Spleen (tissue), 11 donors: Measurements from ENCODE around the gene MSANTD3. TPM values are rescaled to one million over a fixed set of nuclear protein-coding genes. Genes with fewer than 3 reads are reported as not detected.

Experiments
- DNase-seq: peaks from one replicate; pipeline ENCODE4 v3.0.0-alpha.2; 2020
- H3K27ac ChIP-seq, 8 donors: fragments of 200-600 bp; sonication (generic) in 7 of 8; 1 replicate in 4 of 8; 2 replicates in 4 of 8; pipeline versions ENCODE4 v1.5.0 to v1.8.0; 2016 to 2021; ENCODE audit warnings: inconsistent platforms in 4 of 8, mild to moderate bottlenecking in 4 of 8, moderate library complexity in 1 of 8
- H3K27me3 ChIP-seq, 7 donors: fragments of 200-600 bp; sonication (generic) in 6 of 7; replicated peaks in 1 of 7; 1 replicate in 4 of 7; 2 replicates in 3 of 7; pipeline versions ENCODE4 v1.5.0 to v1.8.0; 2016 to 2021; ENCODE audit warnings: inconsistent platforms in 3 of 7, mild to moderate bottlenecking in 1 of 7
- H3K36me3 ChIP-seq, 6 donors: fragments of 200-600 bp; sonication (generic) in 5 of 6; 1 replicate in 4 of 6; 2 replicates in 2 of 6; pipeline versions ENCODE4 v1.5.0 to v1.8.0; 2016 to 2021; ENCODE audit warnings: inconsistent platforms in 2 of 6
- H3K4me1 ChIP-seq, 6 donors: fragments of 200-600 bp; sonication (generic) in 5 of 6; 1 replicate in 3 of 6; 2 replicates in 3 of 6; pipeline versions ENCODE4 v1.5.0 to v1.8.0; 2016 to 2021; ENCODE audit warnings: inconsistent platforms in 3 of 6
- H3K4me3 ChIP-seq, 8 donors: fragments of 200-600 bp; sonication (generic) in 7 of 8; 1 replicate in 4 of 8; 2 replicates in 4 of 8; pipeline versions ENCODE4 v1.5.0 to v1.8.0; 2016 to 2021; ENCODE audit warnings: inconsistent platforms in 4 of 8, mild to moderate bottlenecking in 4 of 8, moderate library complexity in 2 of 8
- H3K9me3 ChIP-seq, 8 donors: fragments of 200-600 bp; sonication (generic) in 7 of 8; 1 replicate in 4 of 8; 2 replicates in 4 of 8; pipeline versions ENCODE4 v1.5.0 to v1.8.0; 2016 to 2021; ENCODE audit warnings: inconsistent platforms in 4 of 8
- CTCF ChIP-seq, 11 experiments: fragments of 200-600 bp in 7 of 11; fragments of 450-650 bp in 4 of 11; sonication (generic) in 4 of 11; IDR thresholded peaks in 8 of 11; conservative IDR thresholded peaks in 3 of 11; 1 replicate in 7 of 11; 2 replicates in 4 of 11; pipeline versions ENCODE4 v1.4.0 to v1.8.0; 2016 to 2021; ENCODE audit warnings: antibody characterized with exemption in 11 of 11, inconsistent platforms in 4 of 11, mild to moderate bottlenecking in 1 of 11
- POLR2A ChIP-seq, 3 donors: fragments of 450-650 bp; IDR thresholded peaks; one replicate each; pipeline ENCODE4 v1.5.1; 2017; ENCODE audit warnings: antibody characterized with exemption in 3 of 3, mild to moderate bottlenecking in 1 of 3
- POLR2AphosphoS5 ChIP-seq, 3 donors: sonication (generic); formaldehyde crosslinking; IDR thresholded peaks; one replicate each; pipeline ENCODE4 v1.5.1; 2017; ENCODE audit warnings: antibody characterized with exemption in 3 of 3
- WGBS, 5 donors: extraction: QIAGEN DNeasy Blood & Tissue Kit in 3 of 5; methylation state at CpG; one replicate each; pipeline versions ENCODE4 v1.1.5 to v1.1.7; 2013 to 2018; 5-methylcytosine and 5-hydroxymethylcytosine counted together
- intact Hi-C: fragments of 100-400 bp; cut with DNase I; formaldehyde crosslinking; loops from one replicate; pipeline ENCODE4 v1.15.0; 2023; ENCODE audit warnings: low total_unique reads
- polyA plus RNA-seq, 3 donors: library from polyadenylated mRNA; stranded (reverse); fragments of 200-250 nt; gene quantifications; one replicate each; pipeline ENCODE4 v1.2.1, GENCODE V29; 2013
- total RNA-seq, 7 donors: library from RNA; depleted of rRNA in 3 of 7; stranded (reverse); fragments of >200 nt in 3 of 7; fragmentation: NEBNext Ultra II Directional in 4 of 7; extraction: Animal tissue kit (Norgen Biotek cat#: 25700) in 4 of 7; gene quantifications; one replicate each; pipeline versions ENCODE4 v1.1.0 to v1.2.1, GENCODE V29; 2016 to 2021
- donor health status: healthy with polysubstance abuse.
- donor health status: DM: no; HTN: no; CAD: no; lungs with moderate emphysema.
- donor health status: DM: no; HTN: no; CAD: no.
- donor health status: Bipolar disorder and iron deficiency.
- donor health status: healthy.
- donor health status: DM: no; HTN: no; CAD: no.
- donor health status: DM: yes; HTN: yes; CAD: no.

MSANTD3 gene
- total and polyA plus RNA-seq, 10 donors: 7.4 to 20.8 (median 11.8) TPM

DNA sequence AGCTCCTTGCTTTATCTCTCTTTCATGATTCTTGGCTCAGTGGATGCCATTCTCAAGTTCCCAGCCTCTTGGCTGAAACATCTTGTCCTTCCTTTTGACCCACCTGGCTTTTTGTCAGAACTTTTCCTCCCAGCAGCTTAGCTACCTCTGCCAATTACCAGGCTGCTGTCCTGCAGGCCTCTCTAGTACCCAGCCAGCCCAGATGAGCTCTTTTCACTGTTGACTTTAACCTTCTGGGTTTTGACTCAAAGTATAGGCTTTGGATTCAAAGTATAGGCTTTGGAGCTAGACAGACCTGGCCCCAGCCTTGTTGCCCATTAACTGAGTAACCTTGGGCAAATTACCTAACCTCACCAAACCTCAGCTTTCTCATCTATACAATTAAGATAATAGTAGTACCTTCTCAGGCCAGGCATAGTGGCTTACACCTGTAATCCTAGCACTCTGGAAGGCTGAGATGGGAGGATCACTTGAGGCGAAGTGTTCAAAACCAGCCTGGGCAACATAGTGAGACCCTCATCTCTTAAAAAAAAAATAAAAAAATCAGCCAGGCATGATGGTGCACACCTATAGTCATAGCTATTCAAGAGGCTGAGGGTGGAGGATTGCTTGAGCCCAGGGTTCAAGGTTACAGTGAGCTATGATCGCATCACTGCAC, 39.4 kb downstream of the MSANTD3 start:
- intact Hi-C loops: no loop called here
- 90 to 97% (median 96%) methylated on average over 2 of the region's 2 CpGs for WGBS, 5 donors
- Histone ChIP-seq H3K36me3 (no peaks in the 10 kb centered on the region), H3K27me3 (peaks cover 0 to 5% (median 0%) of the 10 kb centered on the region in 7 donors), H3K4me1 (no peaks in the 10 kb centered on the region), H3K4me3 (no peak overlapping the region), H3K27ac (no peak overlapping the region), H3K9me3 (no peaks in the 10 kb centered on the region)
- no peak for TF ChIP-seq CTCF (IDR thresholded peaks at IDR 0.05 in 8 of 11, conservative IDR thresholded peaks at IDR 0.05 in 3 of 11)
- TF ChIP-seq POLR2A (IDR thresholded peaks at IDR 0.05): no peak
- no peak for TF ChIP-seq POLR2AphosphoS5 (IDR thresholded peaks at IDR 0.05)
- no peak for DNase-seq

GRCh38 chr9:100466829-100467221, 39.9 kb downstream of the MSANTD3 start:
- no peak for DNase-seq
- Histone ChIP-seq H3K9me3 (no peaks in the 10 kb centered on the region), H3K27me3 (peaks cover 0 to 9% (median 0%) of the 10 kb centered on the region in 7 donors), H3K4me1 (no peaks in the 10 kb centered on the region), H3K36me3 (no peaks in the 10 kb centered on the region), H3K27ac (no peak overlapping the region), H3K4me3 (no peak overlapping the region)
- no peak for TF ChIP-seq POLR2A (IDR thresholded peaks at IDR 0.05)
- TF ChIP-seq POLR2AphosphoS5 (IDR thresholded peaks at IDR 0.05): no peak
- TF ChIP-seq CTCF (IDR thresholded peaks at IDR 0.05 in 8 of 11, conservative IDR thresholded peaks at IDR 0.05 in 3 of 11): no peak
- 82 to 92% (median 83%) methylated on average over 1 of the region's 1 CpG for WGBS, 5 donors
- intact Hi-C loops: no loop called here

DNA sequence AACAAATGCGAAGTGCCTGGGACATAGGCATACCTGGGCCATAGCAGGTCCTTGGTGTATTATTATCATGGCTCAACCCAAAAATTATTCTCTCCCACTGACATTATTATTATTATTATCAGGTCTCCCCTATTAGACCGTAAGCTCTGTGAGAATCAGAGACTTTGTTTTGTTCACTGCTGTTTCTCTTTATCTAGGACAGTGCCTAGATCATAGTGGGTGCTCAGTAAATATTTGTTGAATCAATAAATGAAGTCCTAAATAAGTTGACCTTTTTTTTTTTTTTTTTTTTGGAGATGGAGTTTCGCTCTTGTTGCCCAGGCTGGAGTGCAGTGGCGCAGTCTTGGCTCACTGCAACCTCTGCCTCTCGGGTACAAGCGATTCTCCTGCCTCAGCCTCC, 41.1 kb downstream of the MSANTD3 start:
- intact Hi-C loops: no loop called here
- DNase-seq: no peak
- H3K27me3 ChIP-seq: peaks cover 0 to 21% (median 6%) of the 10 kb centered on the region in 7 donors
- no peak overlapping the region for H3K27ac ChIP-seq
- 76 to 97% (median 94%) methylated on average over 6 of the region's 6 CpGs for WGBS, 5 donors
- H3K36me3 ChIP-seq: no peaks in the 10 kb centered on the region
- peaks cover 0 to 7% (median 3%) of the 10 kb centered on the region in 6 donors for H3K4me1 ChIP-seq
- TF ChIP-seq CTCF (IDR thresholded peaks at IDR 0.05 in 8 of 11, conservative IDR thresholded peaks at IDR 0.05 in 3 of 11): no peak
- no peak for TF ChIP-seq POLR2AphosphoS5 (IDR thresholded peaks at IDR 0.05)
- H3K9me3 ChIP-seq: no peaks in the 10 kb centered on the region
- H3K4me3 ChIP-seq: no peak overlapping the region

- peaks cover 0 to 20% (median 14%) of the 10 kb centered on the region in 6 donors for H3K4me1 ChIP-seq
- WGBS, 5 donors: 36 to 51% (median 50%) methylated on average over 3 of the region's 3 CpGs
- peak overlapping the region in 2 of 8 donors; percentile 59 to 78 for H3K4me3 ChIP-seq
- intact Hi-C loops: no loop called here
- TF ChIP-seq CTCF (IDR thresholded peaks at IDR 0.05 in 8 of 11, conservative IDR thresholded peaks at IDR 0.05 in 3 of 11) (no peak), POLR2AphosphoS5 (IDR thresholded peaks at IDR 0.05) (no peak), POLR2A (IDR thresholded peaks at IDR 0.05) (no peak)
- no peak for DNase-seq
- no peaks in the 10 kb centered on the region for H3K36me3 ChIP-seq
- peaks cover 0 to 43% (median 23%) of the 10 kb centered on the region in 7 donors for H3K27me3 ChIP-seq
- no peak overlapping the region for H3K27ac ChIP-seq
- no peaks in the 10 kb centered on the region for H3K9me3 ChIP-seq
These were observed 45.3 kb downstream of the MSANTD3 start for GRCh38 chr9:100472268-100472667.
